OCI-LY1 (cell line): ENCODE measurements around the gene LGR5.

Experiments used
- CTCF ChIP-seq: fragments of 200-600 bp; sonication (generic), shearing (Covaris generic); IDR thresholded peaks from 2 replicates; pipeline ENCODE4 v1.5.1; 2017; ENCODE audit warnings: mild to moderate bottlenecking, antibody characterized with exemption, low read length, moderate library complexity, mixed read lengths
- EZH2 ChIP-seq: fragments of 200-600 bp; sonication (generic), shearing (Covaris generic); IDR thresholded peaks from 2 replicates; pipeline ENCODE4 v1.8.0; 2017; ENCODE audit warnings: borderline replicate concordance, mixed run types, mild to moderate bottlenecking, antibody characterized with exemption, low read length, moderate library complexity, mixed read lengths

GRCh38 chr12:71441836-71442566 is 2.4 kb downstream of the LGR5 start:
- no peak for TF ChIP-seq CTCF
- no peak for TF ChIP-seq EZH2
